Thymus (tissue), 11 donors: ENCODE results near the gene FMNL2. TPM values are rescaled to one million over a fixed set of nuclear protein-coding genes. Genes with fewer than 3 reads are reported as not detected.

ENCODE experiments used
- DNase-seq, 9 donors: peaks; one replicate each; pipeline ENCODE4 v3.0.0-alpha.2; 2013; ENCODE audit warnings: low spot score in 9 of 9, low read depth in 6 of 9, missing footprints in 1 of 9
- H3K27ac ChIP-seq, 2 donors: one replicate each; pipeline ENCODE4 v1.5.1; 2013; ENCODE audit warnings: control low read depth in 1 of 2, low read depth in 1 of 2, low read length in 1 of 2, mild to moderate bottlenecking in 1 of 2, moderate library complexity in 1 of 2
- H3K27me3 ChIP-seq, 2 donors: one replicate each; pipeline ENCODE4 v1.5.1; 2013; ENCODE audit warnings: low read length in 1 of 2; ENCODE audit not compliant: control insufficient read depth in 2 of 2, insufficient read depth in 1 of 2
- H3K36me3 ChIP-seq, 2 donors: one replicate each; pipeline ENCODE4 v1.5.1; 2013; ENCODE audit warnings: low read length in 1 of 2, mild to moderate bottlenecking in 1 of 2, moderate library complexity in 1 of 2; ENCODE audit not compliant: control insufficient read depth in 2 of 2, insufficient read depth in 2 of 2
- H3K4me1 ChIP-seq, 2 donors: one replicate each; pipeline ENCODE4 v1.5.1; 2013; ENCODE audit warnings: low read length in 2 of 2; ENCODE audit not compliant: control insufficient read depth in 2 of 2, insufficient read depth in 2 of 2
- H3K4me3 ChIP-seq, 2 donors: one replicate each; pipeline ENCODE4 v1.5.1; 2013; ENCODE audit warnings: low read length in 2 of 2, control low read depth in 1 of 2, mild to moderate bottlenecking in 1 of 2
- H3K9me3 ChIP-seq, 2 donors: one replicate each; pipeline ENCODE4 v1.5.1; 2013; ENCODE audit warnings: low read length in 1 of 2, mild to moderate bottlenecking in 1 of 2; ENCODE audit not compliant: control insufficient read depth in 2 of 2, insufficient read depth in 1 of 2
- WGBS: extraction: QIAGEN DNeasy Blood & Tissue Kit; methylation state at CpG from one replicate; pipeline ENCODE4 v1.1.7; 2013; 5-methylcytosine and 5-hydroxymethylcytosine counted together
- polyA plus RNA-seq: library from polyadenylated mRNA; stranded (reverse); fragments of 200-250 nt; gene quantifications from one replicate; pipeline ENCODE4 v1.2.3, GENCODE V29; 2013
- total RNA-seq: library from RNA; stranded (reverse); fragments of 120-200 nt; gene quantifications from one replicate; pipeline ENCODE4 v1.2.4, GENCODE V29; 2013
- donor health status: healthy.

Gene FMNL2
- total and polyA plus RNA-seq, 2 donors = 18.9 to 61.3 TPM

DNA sequence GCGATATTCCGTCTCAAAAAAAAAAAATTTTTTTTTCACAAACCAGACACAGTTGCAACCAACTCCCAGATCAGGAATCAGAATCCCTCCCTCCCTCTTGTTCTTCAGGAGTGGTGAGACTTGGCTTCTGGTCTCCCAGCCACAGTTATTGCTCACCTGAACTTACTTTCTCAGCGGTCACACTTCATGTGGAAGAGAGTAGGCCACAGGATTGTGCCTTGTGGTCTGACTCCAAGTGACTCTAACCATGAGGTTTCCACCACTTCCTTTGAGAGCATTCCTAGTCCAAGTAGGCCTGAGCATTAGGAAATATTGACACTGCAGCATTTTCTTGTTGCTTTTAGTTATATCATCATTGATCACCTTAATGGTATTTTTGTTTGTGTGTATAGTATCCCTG lies 12.1 kb downstream of the FMNL2 start:
- H3K27me3 ChIP-seq = no peaks in the 10 kb centered on the region
- no peak for DNase-seq
- H3K4me3 ChIP-seq = no peak overlapping the region
- no peak overlapping the region for H3K27ac ChIP-seq
- H3K9me3 ChIP-seq = no peaks in the 10 kb centered on the region
- 92% methylated on average over 3 of the region's 3 CpGs for WGBS
- H3K4me1 ChIP-seq = no peaks in the 10 kb centered on the region
- H3K36me3 ChIP-seq = no peaks in the 10 kb centered on the region

DNA sequence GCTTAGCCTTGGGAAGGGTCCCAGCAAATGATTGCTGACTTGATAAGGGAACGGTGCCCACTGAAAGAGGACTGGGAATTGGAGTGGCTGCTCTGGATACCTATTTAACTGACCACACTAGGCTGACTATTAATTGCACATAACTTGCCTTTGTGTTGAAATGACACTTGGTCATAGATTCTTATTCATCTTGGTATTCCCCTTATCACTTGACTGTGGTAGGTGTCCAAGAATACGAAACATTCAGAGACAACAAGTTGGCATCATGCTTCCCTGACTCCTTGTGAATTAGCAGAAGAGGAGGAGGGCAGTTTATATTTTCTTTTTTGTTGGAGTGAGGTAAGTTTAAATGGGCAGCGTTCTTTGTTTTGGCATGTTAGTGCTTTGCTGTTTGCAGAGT lies 13.4 kb downstream of the FMNL2 start:
- peak in 1 of 9 donors; percentile 5 for DNase-seq
- Histone ChIP-seq H3K4me3 (no peak overlapping the region), H3K27ac (peak overlapping the region; percentile 1 to 33), H3K36me3 (no peaks in the 10 kb centered on the region), H3K9me3 (no peaks in the 10 kb centered on the region), H3K27me3 (no peaks in the 10 kb centered on the region), H3K4me1 (no peaks in the 10 kb centered on the region)
- 77% methylated on average over 3 of the region's 3 CpGs for WGBS

DNA sequence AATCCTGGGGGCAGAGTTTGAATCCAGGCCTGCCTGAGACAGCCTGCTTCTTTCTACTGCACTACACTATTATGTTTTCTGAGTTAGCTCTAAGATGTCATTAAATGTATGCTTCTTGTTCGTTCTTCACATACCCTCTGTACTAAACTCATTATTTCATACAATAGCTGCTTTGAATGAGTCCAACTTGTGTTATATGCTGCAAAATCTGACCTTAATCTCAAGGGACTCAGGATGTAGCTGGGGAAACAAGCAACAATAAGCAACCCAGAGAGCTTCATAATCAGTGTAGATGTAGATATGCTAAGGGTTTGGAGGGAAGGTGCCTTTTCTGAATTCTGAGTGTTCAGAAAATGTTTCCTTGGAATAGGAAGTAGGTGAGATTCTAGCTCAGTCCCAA lies 14.4 kb downstream of the FMNL2 start:
- Histone ChIP-seq H3K36me3 (no peaks in the 10 kb centered on the region), H3K27me3 (no peaks in the 10 kb centered on the region), H3K4me3 (no peak overlapping the region), H3K27ac (no peak overlapping the region), H3K9me3 (no peaks in the 10 kb centered on the region), H3K4me1 (no peaks in the 10 kb centered on the region)
- 92% methylated on average over 1 of the region's 1 CpG for WGBS
- no peak for DNase-seq

DNA sequence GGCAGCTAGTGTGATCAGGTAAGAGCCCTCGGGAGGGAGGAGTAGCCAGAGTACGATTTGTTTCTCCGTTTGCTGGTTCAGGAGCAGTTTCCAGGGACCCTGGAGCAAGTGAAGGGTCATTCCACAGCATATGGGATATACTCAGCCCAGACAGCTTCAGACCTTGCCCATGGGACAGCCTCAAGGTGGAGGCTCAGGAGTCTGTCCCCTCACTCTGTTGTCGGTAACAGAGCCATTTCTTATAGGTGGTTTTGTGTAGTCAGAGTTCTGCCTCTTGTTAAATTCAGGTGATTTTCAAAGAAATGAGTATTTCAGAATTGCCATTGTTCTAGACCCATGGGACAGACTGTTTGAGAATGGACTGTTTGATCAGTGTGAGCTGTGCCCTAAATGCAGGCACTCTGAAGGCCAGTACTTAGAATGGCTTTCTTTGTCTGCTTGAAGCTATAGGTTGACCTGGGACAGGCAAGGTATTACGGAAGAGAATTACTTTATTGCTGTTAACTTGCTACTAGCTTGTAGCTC lies 15.2 kb downstream of the FMNL2 start:
- Histone ChIP-seq H3K4me1 (no peaks in the 10 kb centered on the region), H3K36me3 (no peaks in the 10 kb centered on the region), H3K27ac (no peak overlapping the region), H3K4me3 (no peak overlapping the region), H3K9me3 (no peaks in the 10 kb centered on the region), H3K27me3 (no peaks in the 10 kb centered on the region)
- WGBS = 99% methylated on average over 5 of the region's 5 CpGs
- no peak for DNase-seq

- DNase-seq = no peak
- no peaks in the 10 kb centered on the region for H3K27me3 ChIP-seq
- H3K4me3 ChIP-seq = no peak overlapping the region
- H3K27ac ChIP-seq = no peak overlapping the region
- no peaks in the 10 kb centered on the region for H3K4me1 ChIP-seq
- no peaks in the 10 kb centered on the region for H3K36me3 ChIP-seq
- H3K9me3 ChIP-seq = no peaks in the 10 kb centered on the region
Measured at GRCh38 chr2:152352616-152353015, 17.6 kb downstream of the FMNL2 start.

DNA sequence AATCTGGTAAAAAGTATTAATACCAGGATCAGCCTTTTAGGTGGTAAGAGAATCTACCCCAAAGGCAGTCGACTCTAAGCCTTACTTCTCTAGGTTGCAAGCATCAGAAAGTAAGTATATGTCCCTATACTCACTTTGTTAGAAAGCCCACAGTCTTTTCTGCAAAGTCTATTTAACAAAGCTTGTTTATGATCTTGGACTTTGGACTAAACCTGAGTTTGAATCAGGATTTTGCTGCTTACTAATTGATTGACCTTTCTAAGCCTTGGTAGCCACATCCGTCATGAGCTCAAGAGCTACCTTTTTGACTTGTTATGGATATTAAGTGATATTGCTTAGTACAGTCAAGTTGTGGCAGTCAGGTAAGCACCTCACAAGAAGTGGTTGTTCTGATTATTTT lies 18.4 kb downstream of the FMNL2 start:
- 97% methylated on average over 2 of the region's 2 CpGs for WGBS
- Histone ChIP-seq H3K27me3 (no peaks in the 10 kb centered on the region), H3K36me3 (no peaks in the 10 kb centered on the region), H3K9me3 (no peaks in the 10 kb centered on the region), H3K4me3 (no peak overlapping the region), H3K4me1 (no peaks in the 10 kb centered on the region), H3K27ac (no peak overlapping the region)
- no peak for DNase-seq

GRCh38 chr2:152354069-152354755 lies 19.2 kb downstream of the FMNL2 start:
- H3K4me1 ChIP-seq = no peaks in the 10 kb centered on the region
- DNase-seq = no peak
- no peaks in the 10 kb centered on the region for H3K36me3 ChIP-seq
- no peak overlapping the region for H3K27ac ChIP-seq
- 97% methylated on average over 4 of the region's 4 CpGs for WGBS
- H3K27me3 ChIP-seq = no peaks in the 10 kb centered on the region
- H3K9me3 ChIP-seq = no peaks in the 10 kb centered on the region
- H3K4me3 ChIP-seq = no peak overlapping the region

- Histone ChIP-seq H3K9me3 (no peaks in the 10 kb centered on the region), H3K4me1 (no peaks in the 10 kb centered on the region), H3K36me3 (no peaks in the 10 kb centered on the region), H3K27ac (no peak overlapping the region), H3K4me3 (no peak overlapping the region), H3K27me3 (no peaks in the 10 kb centered on the region)
- WGBS = 87% methylated on average over 3 of the region's 3 CpGs
- DNase-seq = no peak
Measured at GRCh38 chr2:152354909-152355308, 19.9 kb downstream of the FMNL2 start.

DNA sequence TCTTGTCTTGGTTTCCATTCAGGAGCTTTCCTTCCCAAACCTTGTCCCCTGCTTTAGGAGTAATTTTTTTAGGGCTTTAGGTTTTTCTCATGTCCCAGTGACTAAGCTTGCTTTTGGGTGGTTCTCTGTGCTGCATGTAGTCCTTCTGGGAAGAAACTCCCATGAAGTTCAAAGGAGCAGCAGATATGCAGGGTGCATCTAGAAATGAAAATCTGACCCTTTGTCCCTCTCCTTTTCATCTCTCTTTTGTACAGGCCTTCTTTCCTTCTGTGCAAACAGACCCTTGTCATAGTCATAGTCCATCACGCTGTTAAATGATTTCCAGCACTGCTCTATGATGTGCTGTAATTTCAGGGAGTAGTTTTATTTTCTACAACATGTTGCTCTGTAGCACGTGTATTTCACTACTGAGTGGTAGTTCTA lies 20.4 kb downstream of the FMNL2 start:
- DNase-seq = no peak
- 73% methylated on average over 2 of the region's 2 CpGs for WGBS
- Histone ChIP-seq H3K4me3 (no peak overlapping the region), H3K27ac (no peak overlapping the region), H3K9me3 (no peaks in the 10 kb centered on the region), H3K27me3 (no peaks in the 10 kb centered on the region), H3K4me1 (no peaks in the 10 kb centered on the region), H3K36me3 (no peaks in the 10 kb centered on the region)
